K562 (cell line): ENCODE measurements around the gene DAGLA. TPM values are rescaled to one million over a fixed set of nuclear protein-coding genes. Genes with fewer than 3 reads are reported as not detected.

Experiments used
- ATAC-seq: fragments of 200-7000 bp; cut with Tn5 transposase; 3 replicates; pipeline ENCODE4 v1.9.1; 2020; ENCODE audit warnings: moderate library complexity
- BruUV-seq: library from RNA; stranded (reverse); fragments of 400-500 nt; replicated peaks from 2 replicates; lab custom pipeline; 2021; lab: Mats Ljungman, UMichigan
- CTCF ChIA-PET: fragments of 300-600 bp; formaldehyde crosslinking; extraction: SDS; loops from one replicate; lab custom pipeline; 2021; ENCODE audit warnings: low intra/inter-chr PET ratio; lab: Yijun Ruan, JAX
- POLR2A ChIA-PET: fragments of 300-600, 350-650 bp; sonication (Branson Sonifier 250); formaldehyde crosslinking; extraction: SDS; loops from one replicate; lab custom pipeline; 2021; ENCODE audit warnings: antibody characterized with exemption, inconsistent platforms; lab: Yijun Ruan, JAX
- DNase-seq, 4 experiments: peaks; one replicate each; pipeline versions ENCODE4 v3.0.0 to v3.0.0-alpha.2; 2011 to 2018; ENCODE audit warnings: low spot score in 3 of 4, mixed read lengths in 3 of 4; ENCODE audit errors: extremely low read depth in 1 of 4
- FAIRE-seq: peaks from 2 replicates; lab custom pipeline; 2011; peaks lifted over from hg19 to GRCh38; lab: Jason Lieb, UNC
- H2AFZ ChIP-seq: 2 replicates; pipeline ENCODE4 v1.6.0; 2011; ENCODE audit warnings: low read depth, low read length, control low read depth, inconsistent platforms
- H3K27ac ChIP-seq: fragments of 200-600 bp; 3 replicates; pipeline ENCODE4 v1.8.0; 2011; ENCODE audit warnings: low read depth, mild to moderate bottlenecking, control low read depth, inconsistent platforms, low read length, moderate library complexity, mixed read lengths; ENCODE audit errors: extremely low read depth
- H3K27me3 ChIP-seq, 2 experiments: fragments of 300-600 bp in 1 of 2; 2 replicates in 1 of 2; 3 replicates in 1 of 2; pipeline versions ENCODE4 v1.6.0 to v1.8.0; 2011; ENCODE audit warnings: inconsistent platforms in 2 of 2, low read length in 2 of 2, mild to moderate bottlenecking in 1 of 2, mixed read lengths in 1 of 2, moderate library complexity in 1 of 2; ENCODE audit not compliant: control insufficient read depth in 2 of 2, insufficient read depth in 2 of 2
- H3K36me3 ChIP-seq: fragments of 300-600 bp; 3 replicates; pipeline ENCODE4 v1.8.0; 2011; ENCODE audit warnings: mild to moderate bottlenecking, low read length, inconsistent platforms; ENCODE audit not compliant: control insufficient read depth, insufficient read depth
- H3K4me1 ChIP-seq, 2 experiments: fragments of 200-600 bp in 1 of 2; replicated peaks in 1 of 2; 2 replicates in 1 of 2; 3 replicates in 1 of 2; pipeline versions ENCODE4 v1.5.1 to v1.8.0; 2011; ENCODE audit warnings: inconsistent platforms in 2 of 2, low read length in 2 of 2, mild to moderate bottlenecking in 1 of 2, mixed read lengths in 1 of 2, moderate library complexity in 1 of 2; ENCODE audit not compliant: control insufficient read depth in 2 of 2, insufficient read depth in 2 of 2
- H3K4me2 ChIP-seq: 2 replicates; pipeline ENCODE4 v1.6.1; 2011; ENCODE audit warnings: low read length, control low read depth, inconsistent platforms, mixed read lengths; ENCODE audit not compliant: insufficient read depth
- H3K4me3 ChIP-seq: fragments of 200-600 bp; sonication (generic), shearing (Covaris generic); 2 replicates; pipeline ENCODE4 v1.5.1; 2016; ENCODE audit warnings: control low read depth, inconsistent platforms
- H3K79me2 ChIP-seq: fragments of 200-600 bp; 3 replicates; pipeline ENCODE4 v1.8.0; 2011; ENCODE audit warnings: low read length, inconsistent platforms; ENCODE audit not compliant: control insufficient read depth, insufficient read depth
- H3K9ac ChIP-seq, 2 experiments: 2 replicates each; pipeline versions ENCODE4 v1.6.0 to v1.6.1; 2011; ENCODE audit warnings: low read depth in 2 of 2, low read length in 2 of 2, control low read depth in 1 of 2, inconsistent platforms in 1 of 2, mild to moderate bottlenecking in 1 of 2, mixed read lengths in 1 of 2; ENCODE audit not compliant: insufficient read depth in 1 of 2
- H3K9me1 ChIP-seq: one replicate; pipeline ENCODE4 v1.6.0; 2011; ENCODE audit warnings: inconsistent platforms, mild to moderate bottlenecking, low read length, moderate library complexity; ENCODE audit not compliant: control insufficient read depth, insufficient read depth
- H3K9me3 ChIP-seq: replicated peaks from 2 replicates; pipeline ENCODE4 v1.5.1; 2011; ENCODE audit warnings: low read depth, low read length, inconsistent platforms; ENCODE audit not compliant: control insufficient read depth, insufficient read depth
- H4K20me1 ChIP-seq: replicated peaks from 2 replicates; pipeline ENCODE4 v1.6.1; 2011; ENCODE audit warnings: low read length, inconsistent platforms, mixed read lengths; ENCODE audit not compliant: control insufficient read depth, insufficient read depth
- CAMTA2 ChIP-seq: fragments of 250-450 bp; sonication (Bioruptor Pico); conservative IDR thresholded peaks from 2 replicates; pipeline ENCODE4 v1.5.1; 2022
- CBX2 ChIP-seq: fragments of 200-600 bp; sonication (generic); IDR thresholded peaks from one replicate; pipeline ENCODE4 v1.6.1; 2012; ENCODE audit warnings: mild to moderate bottlenecking, low read length, inconsistent platforms; ENCODE audit not compliant: insufficient read depth, poor library complexity, severe bottlenecking
- PCBP1 ChIP-seq: fragments of 200-400 bp; formaldehyde crosslinking; IDR thresholded peaks from 2 replicates; pipeline ENCODE4 v1.6.1; 2018; ENCODE audit warnings: mild to moderate bottlenecking, low read depth, low read length; ENCODE audit not compliant: poor library complexity, severe bottlenecking
- WGBS: fragments of 100-300 bp; shearing (Covaris generic); methylation state at CpG from one replicate; pipeline ENCODE4 v1.1.6; 2016; ENCODE audit warnings: low coverage, mixed read lengths; ENCODE audit not compliant: insufficient coverage; ENCODE audit errors: missing lambda C conversion rate; 5-methylcytosine and 5-hydroxymethylcytosine counted together
- in situ Hi-C: fragments of 300-500 bp; cut with MboI; formaldehyde crosslinking; loops from 4 replicates; pipeline ENCODE4 v1.15.0; 2018; ENCODE audit warnings: inconsistent platforms, mixed read lengths
- intact Hi-C: fragments of 100-400 bp; cut with micrococcal nuclease; formaldehyde crosslinking; loops from 2 replicates; pipeline ENCODE4 v1.14.2; 2022
- polyA plus RNA-seq, 8 experiments: library from polyadenylated mRNA; depleted of rRNA in 4 of 8; stranded (reverse) in 5 of 8; unstranded in 3 of 8; fragments of >200 nt; fragmentation: Nextera tagmentation in 2 of 8; fragmentation: Illumina TruSeq in 1 of 8; extraction: Ambion mirVana in 2 of 8; extraction: Trizol in 1 of 8; gene quantifications; 2 replicates each; pipeline versions ENCODE4 v1.2.1 to v1.2.3, GENCODE V29; 2011 to 2014; ENCODE audit warnings: inconsistent platforms in 1 of 8, missing spikeins in 1 of 8
- total RNA-seq, 7 experiments: library from RNA; depleted of rRNA in 6 of 7; stranded (reverse); fragments of >200 nt in 6 of 7; fragmentation: Illumina TruSeq in 2 of 7; extraction: Trizol in 2 of 7; gene quantifications; 2 replicates each; pipeline versions ENCODE4 v1.2.1 to v1.2.3, GENCODE V29; 2011 to 2021; ENCODE audit warnings: low replicate concordance in 1 of 7
- TF ChIP-seq, protein P1 (sequence below): fragments of 250-450 bp; sonication (Bioruptor Pico); IDR thresholded peaks from 2 replicates; pipeline ENCODE4 v1.4.0; 2020; ENCODE audit warnings: mild to moderate bottlenecking, moderate library complexity

DAGLA gene
- total and polyA plus RNA-seq, 9 of the 15 experiments (the other 6 are each of a cell fraction or from before 2014, with no cell fraction given), result 0.03 to 0.16 (median 0.04) TPM; not detected in 4

DNA sequence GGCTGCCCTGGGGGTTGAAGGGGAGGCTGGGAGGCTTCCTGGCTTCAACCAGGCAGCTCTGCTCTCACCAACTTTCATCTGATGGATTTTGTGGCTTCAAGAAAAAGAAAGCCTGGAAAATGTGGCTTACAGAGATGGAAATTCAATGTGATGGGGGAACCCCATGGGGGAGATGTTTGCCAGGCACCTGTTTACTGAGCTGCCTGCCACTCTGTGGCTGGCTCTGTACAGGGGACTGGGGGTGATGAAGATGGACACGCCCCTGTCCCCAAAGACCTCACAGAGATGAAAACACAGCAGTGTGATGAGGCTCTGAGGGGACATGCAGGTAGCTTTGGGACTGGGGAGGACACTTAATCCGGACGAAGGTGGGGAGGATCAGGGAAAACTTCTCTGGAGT is 102.1 kb downstream of the DAGLA start:
- ATAC-seq, result no peak
- H3K9ac ChIP-seq, result no peak overlapping the region
- TF ChIP-seq CAMTA2, result no peak
- TF ChIP-seq, protein P1, sequence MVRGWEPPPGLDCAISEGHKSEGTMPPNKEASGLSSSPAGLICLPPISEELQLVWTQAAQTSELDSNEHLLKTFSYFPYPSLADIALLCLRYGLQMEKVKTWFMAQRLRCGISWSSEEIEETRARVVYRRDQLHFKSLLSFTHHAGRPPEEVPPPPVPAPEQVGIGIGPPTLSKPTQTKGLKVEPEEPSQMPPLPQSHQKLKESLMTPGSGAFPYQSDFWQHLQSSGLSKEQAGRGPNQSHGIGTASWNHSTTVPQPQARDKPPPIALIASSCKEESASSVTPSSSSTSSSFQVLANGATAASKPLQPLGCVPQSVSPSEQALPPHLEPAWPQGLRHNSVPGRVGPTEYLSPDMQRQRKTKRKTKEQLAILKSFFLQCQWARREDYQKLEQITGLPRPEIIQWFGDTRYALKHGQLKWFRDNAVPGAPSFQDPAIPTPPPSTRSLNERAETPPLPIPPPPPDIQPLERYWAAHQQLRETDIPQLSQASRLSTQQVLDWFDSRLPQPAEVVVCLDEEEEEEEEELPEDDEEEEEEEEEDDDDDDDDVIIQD (CRISPR knock-in tag), result no peak
- TF ChIP-seq CBX2, result no peak
- TF ChIP-seq PCBP1, result no peak
- TF ChIP-seq, all 486 proteins: peak for 0
- WGBS, result 58% methylated on average over 3 of the region's 3 CpGs
- DNase-seq (no peak), FAIRE-seq (no peak)
- H3K9me3 ChIP-seq, result no peaks in the 10 kb centered on the region
- in situ Hi-C loops (no loop called here), intact Hi-C loops (no loop called here)
- no peak overlapping the region for H2AFZ ChIP-seq
- H3K79me2 ChIP-seq, result no peaks in the 10 kb centered on the region
- no peaks in the 10 kb centered on the region for H3K27me3 ChIP-seq
- H3K9me1 ChIP-seq, result no peaks in the 10 kb centered on the region
- H3K4me2 ChIP-seq, result no peak overlapping the region
- peaks cover 6% of the 10 kb centered on the region; the same call in 1 of the 2 replicates for H4K20me1 ChIP-seq
- H3K4me3 ChIP-seq, result no peak overlapping the region
- ChIA-PET CTCF (no interaction called here), POLR2A (interaction anchor here (0.6 to 1.7 kb wide), 10 partner anchors 10 to 407 kb away, joined by 3 to 8 read pairs (median 3); partner anchors contain the start of genes FEN1 and TMEM258)
- peaks cover 67% of the 10 kb centered on the region for H3K36me3 ChIP-seq
- no TSS peak for BruUV-seq
- no peak overlapping the region for H3K27ac ChIP-seq
- peaks cover 0 to 24% of the 10 kb centered on the region in 2 experiments; a peak in 2 of 5 replicates for H3K4me1 ChIP-seq
